B cell (primary cell): ENCODE results near the gene TNFRSF25. TPM values are rescaled to one million over a fixed set of nuclear protein-coding genes. Genes with fewer than 3 reads are reported as not detected.

Source experiments
- ATAC-seq: fragments of 200-7000 bp; cut with Tn5 transposase; one replicate; pipeline ENCODE4 v1.10.0; 2021; ENCODE audit warnings: low read depth, mild to moderate bottlenecking, moderate number of reproducible peaks, moderate library complexity
- CTCF ChIA-PET: fragments of 350-600 bp; sonication (Branson Sonifier 250); formaldehyde crosslinking; loops from one replicate; lab custom pipeline; 2021; ENCODE audit warnings: antibody characterized with exemption, inconsistent platforms; lab: Charles Lee
- POLR2A ChIA-PET: fragments of 350-600 bp; sonication (Branson Sonifier 250); formaldehyde crosslinking; loops from one replicate; lab custom pipeline; 2021; ENCODE audit warnings: antibody characterized with exemption; lab: Charles Lee
- DNase-seq: peaks from one replicate; pipeline ENCODE4 v3.0.0; 2013
- H2AFZ ChIP-seq: 2 replicates; pipeline ENCODE4 v1.6.1; 2012; ENCODE audit warnings: mild to moderate bottlenecking, low read depth, low read length; ENCODE audit not compliant: insufficient read depth, poor library complexity, severe bottlenecking
- H3K27ac ChIP-seq, 2 donors: 1 replicate in 1 of 2; 2 replicates in 1 of 2; pipeline ENCODE4 v1.5.1; 2012 to 2013; ENCODE audit warnings: low read length in 2 of 2, mild to moderate bottlenecking in 2 of 2, moderate library complexity in 1 of 2
- H3K27me3 ChIP-seq, 4 experiments: fragments of 200-600 bp in 1 of 4; sonication (generic) in 1 of 4; replicated peaks in 1 of 4; 1 replicate in 2 of 4; 2 replicates in 2 of 4; pipeline versions ENCODE4 v1.6.1 to v1.7.0; 2013 to 2016; ENCODE audit warnings: low read length in 3 of 4, mild to moderate bottlenecking in 2 of 4, mixed read lengths in 1 of 4, moderate library complexity in 1 of 4; ENCODE audit not compliant: insufficient read depth in 4 of 4, control insufficient read depth in 3 of 4; ENCODE audit errors: control extremely low read depth in 1 of 4
- H3K36me3 ChIP-seq, 2 experiments: replicated peaks in 1 of 2; 1 replicate in 1 of 2; 2 replicates in 1 of 2; pipeline versions ENCODE4 v1.6.1 to v1.7.1; 2013; ENCODE audit warnings: low read length in 1 of 2; ENCODE audit not compliant: insufficient read depth in 2 of 2, control insufficient read depth in 1 of 2; ENCODE audit errors: control extremely low read depth in 1 of 2, extremely low read depth in 1 of 2
- H3K4me1 ChIP-seq, 2 donors: fragments of 200-600 bp in 1 of 2; sonication (generic) in 1 of 2; 1 replicate in 1 of 2; 2 replicates in 1 of 2; pipeline versions ENCODE4 v1.5.1 to v1.6.1; 2013 to 2017; ENCODE audit warnings: low read length in 2 of 2; ENCODE audit not compliant: control insufficient read depth in 2 of 2, insufficient read depth in 2 of 2
- H3K4me2 ChIP-seq: replicated peaks from 2 replicates; pipeline ENCODE3; 2012; ENCODE audit warnings: mild to moderate bottlenecking, low read depth, low read length; ENCODE audit not compliant: poor library complexity, severe bottlenecking
- H3K4me3 ChIP-seq, 5 experiments: fragments of 200-600 bp in 1 of 5; sonication (generic) in 1 of 5; 1 replicate in 3 of 5; 2 replicates in 2 of 5; pipeline versions ENCODE4 v1.5.1 to v1.7.0; 2011 to 2016; ENCODE audit warnings: low read length in 4 of 5, mild to moderate bottlenecking in 4 of 5, low read depth in 2 of 5, control low read depth in 1 of 5, moderate library complexity in 1 of 5; ENCODE audit not compliant: insufficient read depth in 1 of 5; ENCODE audit errors: control extremely low read depth in 1 of 5, extremely low read depth in 1 of 5
- H3K79me2 ChIP-seq: fragments of 200-600 bp; sonication (generic); one replicate; pipeline ENCODE4 v1.6.0; 2016; ENCODE audit warnings: low read length; ENCODE audit not compliant: control insufficient read depth, insufficient read depth
- H3K9ac ChIP-seq: fragments of 200-600 bp; sonication (generic); 2 replicates; pipeline ENCODE4 v1.6.1; 2017; ENCODE audit warnings: mild to moderate bottlenecking, low read length, moderate library complexity
- H3K9me3 ChIP-seq, 3 donors: one replicate each; pipeline versions ENCODE4 v1.6.1 to v1.7.1; 2013; ENCODE audit warnings: low read length in 2 of 3; ENCODE audit not compliant: control insufficient read depth in 2 of 3, insufficient read depth in 1 of 3; ENCODE audit errors: control extremely low read depth in 1 of 3
- H4K20me1 ChIP-seq: 2 replicates; pipeline ENCODE4 v1.6.0; 2012; ENCODE audit warnings: mild to moderate bottlenecking, low read length; ENCODE audit not compliant: insufficient read depth, control insufficient read depth, poor library complexity, severe bottlenecking
- H3K27ac Mint-ChIP-seq: one replicate; pipeline ENCODE4 v1.8.0; 2021; ENCODE audit warnings: mixed read lengths
- H3K27me3 Mint-ChIP-seq: one replicate; pipeline ENCODE4 v1.8.0; 2021; ENCODE audit warnings: mixed read lengths
- H3K4me1 Mint-ChIP-seq: one replicate; pipeline ENCODE4 v1.8.0; 2021; ENCODE audit warnings: mixed read lengths
- H3K4me3 Mint-ChIP-seq: one replicate; pipeline ENCODE4 v1.8.0; 2021; ENCODE audit warnings: mixed read lengths
- H3K9me3 Mint-ChIP-seq: one replicate; pipeline ENCODE4 v1.8.0; 2022; ENCODE audit warnings: mixed read lengths; ENCODE audit not compliant: insufficient read depth
- EZH2 ChIP-seq: IDR thresholded peaks from 2 replicates; pipeline ENCODE4 v1.6.1; 2012; ENCODE audit warnings: borderline replicate concordance, low read depth, mild to moderate bottlenecking, moderate library complexity, low read length; ENCODE audit not compliant: insufficient read depth, poor library complexity, severe bottlenecking
- WGBS: methylation state at CpG from one replicate; pipeline ENCODE4 v1.1.5; 2013; ENCODE audit warnings: missing lambda C conversion rate; ENCODE audit not compliant: insufficient coverage; 5-methylcytosine and 5-hydroxymethylcytosine counted together
- intact Hi-C: fragments of 100-400 bp; cut with micrococcal nuclease; formaldehyde crosslinking; loops from one replicate; pipeline ENCODE4 v1.10.0; 2022
- polyA plus RNA-seq: library from polyadenylated mRNA; depleted of rRNA; stranded (reverse); fragments of >200 nt; gene quantifications from 2 replicates; pipeline ENCODE4 v1.2.3, GENCODE V29; 2012
- total RNA-seq, 2 donors: library from RNA; stranded (reverse); fragments of 120-200 nt in 1 of 2; gene quantifications; 1 replicate in 1 of 2; 2 replicates in 1 of 2; pipeline versions ENCODE4 v1.2.3 to v1.2.4, GENCODE V29; 2013 to 2022
- TF ChIP-seq, protein P1 (sequence below): fragments of 200-600 bp; IDR thresholded peaks from one replicate; pipeline ENCODE4 v1.8.0; 2022; ENCODE audit warnings: antibody characterized with exemption, mild to moderate bottlenecking

TNFRSF25 gene
- total and polyA plus RNA-seq, 2 donors (not counting 1 experiment from before 2014, with no cell fraction given), result 2.6 to 7.1 TPM

DNA sequence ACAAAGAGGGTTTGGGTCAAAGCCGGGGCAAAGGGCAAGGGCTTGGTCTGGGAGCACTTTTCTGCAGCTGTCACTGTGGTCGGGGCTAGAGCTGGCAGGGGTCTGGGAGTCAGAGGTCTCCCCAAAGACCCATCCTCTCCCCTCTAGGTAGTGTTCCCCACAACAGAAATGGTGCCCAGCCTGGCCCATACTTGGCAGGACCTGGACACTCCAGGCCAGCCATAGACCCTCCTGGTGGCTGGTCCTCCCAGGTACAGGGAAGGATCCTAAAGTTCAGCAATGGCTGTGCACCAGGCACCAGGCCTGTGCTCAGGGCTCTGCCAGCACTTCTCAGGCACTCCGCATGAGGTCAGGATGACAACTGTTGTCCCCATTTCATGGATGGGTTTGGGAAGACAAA lies 30.4 kb downstream of the TNFRSF25 start:
- no peak overlapping the region for H3K4me2 ChIP-seq
- intact Hi-C loops, result no loop called here
- no peak for TF ChIP-seq EZH2
- TF ChIP-seq, protein P1, sequence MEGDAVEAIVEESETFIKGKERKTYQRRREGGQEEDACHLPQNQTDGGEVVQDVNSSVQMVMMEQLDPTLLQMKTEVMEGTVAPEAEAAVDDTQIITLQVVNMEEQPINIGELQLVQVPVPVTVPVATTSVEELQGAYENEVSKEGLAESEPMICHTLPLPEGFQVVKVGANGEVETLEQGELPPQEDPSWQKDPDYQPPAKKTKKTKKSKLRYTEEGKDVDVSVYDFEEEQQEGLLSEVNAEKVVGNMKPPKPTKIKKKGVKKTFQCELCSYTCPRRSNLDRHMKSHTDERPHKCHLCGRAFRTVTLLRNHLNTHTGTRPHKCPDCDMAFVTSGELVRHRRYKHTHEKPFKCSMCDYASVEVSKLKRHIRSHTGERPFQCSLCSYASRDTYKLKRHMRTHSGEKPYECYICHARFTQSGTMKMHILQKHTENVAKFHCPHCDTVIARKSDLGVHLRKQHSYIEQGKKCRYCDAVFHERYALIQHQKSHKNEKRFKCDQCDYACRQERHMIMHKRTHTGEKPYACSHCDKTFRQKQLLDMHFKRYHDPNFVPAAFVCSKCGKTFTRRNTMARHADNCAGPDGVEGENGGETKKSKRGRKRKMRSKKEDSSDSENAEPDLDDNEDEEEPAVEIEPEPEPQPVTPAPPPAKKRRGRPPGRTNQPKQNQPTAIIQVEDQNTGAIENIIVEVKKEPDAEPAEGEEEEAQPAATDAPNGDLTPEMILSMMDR, result no peak
- H2AFZ ChIP-seq, result no peak overlapping the region
- ChIA-PET CTCF (interaction anchor here (0.6 kb wide), 1 partner anchor 12 kb away, joined by 3 read pairs; no protein-coding TSS in a partner anchor), POLR2A (no interaction called here)
- no peaks in the 10 kb centered on the region for H3K79me2 ChIP-seq
- no peaks in the 10 kb centered on the region for H3K36me3 ChIP-seq
- H3K27ac Mint-ChIP-seq, result no peak overlapping the region
- ATAC-seq, result no peak
- no peaks in the 10 kb centered on the region for H3K9me3 Mint-ChIP-seq
- no peak overlapping the region for H3K9ac ChIP-seq
- no peaks in the 10 kb centered on the region for H4K20me1 ChIP-seq
- H3K27ac ChIP-seq, result no peak overlapping the region
- H3K4me3 ChIP-seq, result no peak overlapping the region
- peaks cover 3 to 5% of the 10 kb centered on the region in 2 donors for H3K4me1 ChIP-seq
- no peaks in the 10 kb centered on the region for H3K9me3 ChIP-seq
- no peak overlapping the region for H3K4me3 Mint-ChIP-seq
- H3K27me3 ChIP-seq, result peaks cover 0 to 15% (median 5%) of the 10 kb centered on the region in 4 experiments
- DNase-seq, result no peak
- peaks cover 25% of the 10 kb centered on the region for H3K27me3 Mint-ChIP-seq
- 100% methylated on average over 1 of the region's 3 CpGs for WGBS
- H3K4me1 Mint-ChIP-seq, result peaks cover 8% of the 10 kb centered on the region

DNA sequence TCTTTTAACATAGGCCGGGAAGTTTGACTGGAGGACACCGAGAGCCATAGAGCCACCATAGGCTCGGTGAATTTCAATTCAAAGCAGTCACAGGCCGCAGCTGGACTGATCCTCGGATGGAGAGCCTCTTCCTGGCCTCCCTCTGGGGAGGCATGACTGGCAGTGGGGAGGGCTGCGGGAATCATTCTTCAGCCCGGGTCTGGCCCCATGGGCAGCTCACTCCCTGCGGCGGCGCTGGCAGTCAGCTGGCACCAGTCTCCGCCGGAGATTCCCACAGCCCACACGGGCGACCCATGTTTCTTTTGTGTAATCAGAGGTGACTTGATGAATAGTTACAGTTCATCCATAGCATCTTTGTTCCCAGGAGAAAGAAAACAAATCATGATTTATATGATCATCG lies 30.8 kb downstream of the TNFRSF25 start:
- no peak overlapping the region for H3K4me3 ChIP-seq
- no peaks in the 10 kb centered on the region for H4K20me1 ChIP-seq
- H3K4me3 Mint-ChIP-seq, result no peak overlapping the region
- H3K27me3 Mint-ChIP-seq, result peaks cover 29% of the 10 kb centered on the region
- no peaks in the 10 kb centered on the region for H3K36me3 ChIP-seq
- no peak overlapping the region for H3K4me2 ChIP-seq
- no peak overlapping the region for H3K27ac ChIP-seq
- no peaks in the 10 kb centered on the region for H3K79me2 ChIP-seq
- ATAC-seq (no peak), DNase-seq (no peak)
- peaks cover 8% of the 10 kb centered on the region for H3K4me1 Mint-ChIP-seq
- no peak overlapping the region for H2AFZ ChIP-seq
- H3K4me1 ChIP-seq, result peaks cover 2 to 3% of the 10 kb centered on the region in 2 donors
- no peaks in the 10 kb centered on the region for H3K9me3 ChIP-seq
- no peak overlapping the region for H3K9ac ChIP-seq
- H3K27ac Mint-ChIP-seq, result no peak overlapping the region
- POLR2A ChIA-PET, result no interaction called here
- no peaks in the 10 kb centered on the region for H3K9me3 Mint-ChIP-seq
- WGBS, result 83% methylated on average over 10 of the region's 15 CpGs
- CTCF ChIA-PET, result interaction anchor here (0.6 kb wide), 1 partner anchor 12 kb away, joined by 3 read pairs; no protein-coding TSS in a partner anchor
- intact Hi-C loops, result no loop called here
- TF ChIP-seq, protein P1, result no peak
- TF ChIP-seq EZH2, result no peak
- H3K27me3 ChIP-seq, result peaks cover 0 to 16% (median 5%) of the 10 kb centered on the region in 4 experiments
